ENCODE measurements around the gene AFTPH. TPM values are rescaled to one million over a fixed set of nuclear protein-coding genes. Genes with fewer than 3 reads are reported as not detected.
"Not testable (repeated sequence)": the region's sequence is repeated elsewhere in the genome, so short reads cannot be mapped to it uniquely, and the experiment has no call there.

Gene AFTPH
- total RNA-seq, 2 donors from 2014 or later = 32.0 to 52.9 TPM

- intact Hi-C loops (cut with DNase I) = no loop called here
- Histone ChIP-seq H3K36me3 (replicated peaks in 1 of 2; ENCODE audit: insufficient read depth in 1 of 2, low read depth in 2 of 2) (no peaks in the 10 kb centered on the region), H3K4me3 (peak overlapping the region; percentile 61 to 100), H3K27me3 (no peaks in the 10 kb centered on the region), H3K27ac (peak overlapping the region in 3 of 4 donors; percentile 95), H3K9me3 (no peaks in the 10 kb centered on the region), H3K4me1 (peaks cover 21% of the 10 kb centered on the region)
- DNase-seq = peak in 1 of 4 donors; percentile 13
- TF ChIP-seq POLR2A (IDR thresholded peaks at IDR 0.05) = no peak
- no peak for TF ChIP-seq CTCF (IDR thresholded peaks at IDR 0.05)
- WGBS, 2 donors = 1 to 2% methylated on average over 4 of the region's 4 CpGs
- no peak for ATAC-seq
Observed at GRCh38 chr2:64525317-64525613, 1.1 kb downstream of the AFTPH start.

GRCh38 chr2:64526034-64526433 lies 1.9 kb downstream of the AFTPH start:
- peak overlapping the region in 1 of 4 donors; percentile 95 for H3K27ac ChIP-seq
- H3K27me3 ChIP-seq = no peaks in the 10 kb centered on the region
- DNase-seq (no peak), ATAC-seq (no peak)
- no peaks in the 10 kb centered on the region for H3K36me3 ChIP-seq (replicated peaks in 1 of 2; ENCODE audit: insufficient read depth in 1 of 2, low read depth in 2 of 2)
- peaks cover 21% of the 10 kb centered on the region for H3K4me1 ChIP-seq
- no peaks in the 10 kb centered on the region for H3K9me3 ChIP-seq
- intact Hi-C loops (cut with DNase I) = no loop called here
- TF ChIP-seq POLR2A (IDR thresholded peaks at IDR 0.05) (no peak), CTCF (IDR thresholded peaks at IDR 0.05) (no peak)
- no peak overlapping the region for H3K4me3 ChIP-seq
- WGBS, 2 donors = 9 to 12% methylated on average over 3 of the region's 3 CpGs

GRCh38 chr2:64530946-64531345 lies 6.8 kb downstream of the AFTPH start:
- H3K4me3 ChIP-seq; H3K36me3 ChIP-seq (replicated peaks in 1 of 2; ENCODE audit: insufficient read depth in 1 of 2, low read depth in 2 of 2); H3K27ac ChIP-seq; intact Hi-C loops (cut with DNase I); H3K9me3 ChIP-seq; DNase-seq; H3K27me3 ChIP-seq; ATAC-seq: not testable (repeated sequence)
- peaks cover 52% of the 10 kb centered on the region for H3K4me1 ChIP-seq
- WGBS, 2 donors = 95 to 96% methylated on average over 2 of the region's 2 CpGs

GRCh38 chr2:64532030-64532429 lies 7.9 kb downstream of the AFTPH start:
- Histone ChIP-seq H3K36me3 (replicated peaks in 1 of 2; ENCODE audit: insufficient read depth in 1 of 2, low read depth in 2 of 2) (no peaks in the 10 kb centered on the region), H3K27me3 (no peaks in the 10 kb centered on the region), H3K27ac (peak overlapping the region in 1 of 4 donors; percentile 36), H3K9me3 (no peaks in the 10 kb centered on the region), H3K4me1 (peaks cover 46% of the 10 kb centered on the region), H3K4me3 (no peak overlapping the region)
- intact Hi-C loops (cut with DNase I) = no loop called here
- ATAC-seq (no peak), DNase-seq (no peak)
- no peak for TF ChIP-seq POLR2A (IDR thresholded peaks at IDR 0.05)
- no peak for TF ChIP-seq CTCF (IDR thresholded peaks at IDR 0.05)

- H3K4me1 ChIP-seq = peaks cover 46% of the 10 kb centered on the region
- H3K27ac ChIP-seq = no peak overlapping the region
- DNase-seq = no peak
- H3K27me3 ChIP-seq = no peaks in the 10 kb centered on the region
- intact Hi-C loops (cut with DNase I) = no loop called here
- ATAC-seq = no peak
- H3K9me3 ChIP-seq = no peaks in the 10 kb centered on the region
- TF ChIP-seq CTCF (IDR thresholded peaks at IDR 0.05) (no peak), POLR2A (IDR thresholded peaks at IDR 0.05) (no peak)
- H3K4me3 ChIP-seq = no peak overlapping the region
- H3K36me3 ChIP-seq (replicated peaks in 1 of 2; ENCODE audit: insufficient read depth in 1 of 2, low read depth in 2 of 2) = no peaks in the 10 kb centered on the region
Observed at GRCh38 chr2:64533882-64534281, 9.8 kb downstream of the AFTPH start.

All from body of pancreas (tissue), 4 donors.